ENCODE results near the gene CFAP69.
"Not testable (repeated sequence)": the region's sequence is repeated elsewhere in the genome, so short reads cannot be mapped to it uniquely, and the experiment has no call there.

CFAP69 gene

DNA sequence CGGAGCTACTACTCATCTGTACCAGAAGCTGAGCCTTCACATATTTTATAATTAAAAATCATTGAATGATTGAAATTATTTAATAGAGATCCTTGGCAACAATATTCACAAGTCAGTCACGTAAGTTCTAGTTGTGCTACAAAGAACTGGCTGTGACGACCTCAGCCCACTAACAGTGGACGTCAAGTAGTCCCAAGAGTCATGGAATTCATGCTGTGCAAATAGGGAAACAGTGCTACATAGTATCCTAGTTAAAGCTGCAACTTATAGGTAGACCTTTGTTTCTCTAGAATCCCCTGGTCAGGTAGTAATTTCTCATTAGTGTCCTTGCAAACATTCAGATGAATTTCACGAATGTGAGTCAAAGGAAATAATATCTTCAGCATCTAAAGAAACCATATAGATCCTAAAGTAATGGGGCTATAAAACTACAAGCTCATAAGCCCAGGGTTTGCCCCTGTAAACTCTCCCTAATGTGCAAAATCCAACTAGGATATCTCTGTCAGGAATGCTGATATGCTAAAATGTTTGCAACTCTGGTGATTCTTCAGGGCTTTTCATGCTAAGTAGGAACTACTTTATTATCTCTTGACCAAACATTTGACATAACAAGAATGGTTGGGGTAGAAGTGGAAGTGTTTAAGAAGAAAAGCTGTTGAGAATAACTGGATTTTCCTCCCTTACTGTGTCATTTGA, 31.2 kb downstream of the CFAP69 start:
- no peak for FAIRE-seq

DNA sequence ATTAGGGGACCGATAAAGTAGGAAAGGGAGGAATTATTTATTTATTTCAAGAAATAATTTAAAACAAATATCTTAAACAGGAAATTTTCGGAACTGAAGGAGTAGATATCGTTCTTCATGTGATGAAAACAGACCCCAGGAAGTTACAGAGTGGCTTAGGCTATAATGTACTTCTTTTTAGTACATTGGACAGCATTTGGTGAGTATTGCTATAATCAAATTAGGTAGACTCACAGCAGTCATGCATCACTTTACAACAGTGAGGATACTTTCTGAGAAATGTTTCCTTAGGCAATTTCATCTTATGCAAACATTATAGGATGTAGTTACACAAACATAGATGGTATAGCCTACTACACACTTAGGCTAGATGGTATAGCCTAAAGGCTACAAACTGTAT, 43.2 kb downstream of the CFAP69 start:
- no peak for FAIRE-seq

DNA sequence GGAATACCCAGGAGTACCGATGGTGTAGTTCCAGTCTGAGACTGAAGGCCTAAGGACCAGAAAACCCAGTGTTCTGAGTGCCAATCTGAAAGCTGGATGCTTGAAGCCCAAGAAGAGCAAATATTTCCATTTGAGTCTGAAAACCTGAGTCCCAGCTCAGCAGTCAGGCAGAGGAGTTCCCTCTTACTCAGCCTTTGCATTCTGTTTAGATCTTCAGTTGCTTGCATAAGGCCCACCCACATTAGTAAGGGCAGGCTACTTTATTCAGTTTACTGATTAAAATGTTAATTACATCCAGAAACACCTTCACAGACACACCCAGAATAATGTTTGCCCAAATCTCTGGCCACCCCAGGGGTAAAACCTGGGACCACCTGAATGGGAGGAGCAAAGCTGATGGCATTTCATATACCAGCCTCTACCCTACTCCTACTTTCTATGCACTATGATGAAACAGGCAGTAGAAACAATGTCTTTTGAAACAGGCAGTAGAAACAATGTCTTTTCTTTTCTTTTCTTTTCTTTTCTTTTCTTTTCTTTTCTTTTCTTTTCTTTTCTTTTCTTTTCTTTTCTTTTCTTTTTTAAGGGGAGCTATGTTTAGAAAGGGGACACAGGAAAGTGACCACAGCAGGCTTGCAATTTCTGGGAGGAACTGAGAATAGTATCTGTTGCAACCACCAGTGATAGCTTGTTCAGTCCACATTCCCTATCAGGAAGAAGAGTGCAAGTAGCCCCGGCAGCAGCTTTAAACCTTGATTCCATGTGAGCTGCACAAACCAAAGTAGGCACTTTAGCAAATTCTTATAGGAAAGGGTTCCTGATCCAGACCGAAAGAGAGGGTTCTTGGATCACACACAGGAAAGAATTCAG, 45.5 kb downstream of the CFAP69 start:
- FAIRE-seq, result no peak

DNA sequence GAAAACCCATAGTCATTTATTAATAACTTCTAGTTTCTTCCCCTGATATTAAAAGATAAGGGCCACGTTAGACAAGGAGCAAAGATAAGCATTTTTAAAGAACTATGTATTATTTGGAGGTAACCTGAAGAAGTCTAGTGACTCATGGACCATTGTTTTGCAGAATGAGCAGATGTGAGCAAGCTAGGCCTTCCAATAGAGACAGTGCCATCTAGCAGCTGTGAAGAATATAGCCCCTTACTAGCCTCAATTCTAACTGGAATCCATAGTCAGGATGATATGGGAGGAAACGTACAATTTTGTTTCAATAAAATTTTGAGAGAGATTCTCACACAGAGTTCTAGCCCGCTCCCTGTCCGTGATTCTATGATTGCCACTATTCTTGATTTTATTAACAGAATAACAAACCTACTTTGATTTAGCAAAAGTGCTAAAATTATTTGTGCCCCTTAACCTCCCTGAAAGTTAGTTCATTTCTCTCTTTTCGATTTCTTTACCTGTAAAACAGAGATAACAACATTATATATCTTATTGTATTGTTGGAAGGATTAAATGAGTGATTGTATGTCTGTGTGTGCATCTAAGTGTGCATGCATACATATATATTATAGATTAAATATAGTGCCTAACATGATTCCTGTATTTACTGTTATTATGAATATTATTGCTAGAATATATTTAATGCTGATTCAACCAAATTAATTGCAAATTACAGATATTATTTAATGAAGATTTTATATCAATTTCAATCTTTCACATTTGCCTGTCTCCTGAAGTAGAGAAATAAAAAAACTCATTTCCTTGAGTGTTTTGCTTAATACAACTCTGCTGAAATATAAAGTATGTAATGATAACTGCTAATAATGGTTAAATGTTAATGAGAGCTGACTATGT, 53.4 kb downstream of the CFAP69 start:
- peak; percentile 37 for FAIRE-seq

DNA sequence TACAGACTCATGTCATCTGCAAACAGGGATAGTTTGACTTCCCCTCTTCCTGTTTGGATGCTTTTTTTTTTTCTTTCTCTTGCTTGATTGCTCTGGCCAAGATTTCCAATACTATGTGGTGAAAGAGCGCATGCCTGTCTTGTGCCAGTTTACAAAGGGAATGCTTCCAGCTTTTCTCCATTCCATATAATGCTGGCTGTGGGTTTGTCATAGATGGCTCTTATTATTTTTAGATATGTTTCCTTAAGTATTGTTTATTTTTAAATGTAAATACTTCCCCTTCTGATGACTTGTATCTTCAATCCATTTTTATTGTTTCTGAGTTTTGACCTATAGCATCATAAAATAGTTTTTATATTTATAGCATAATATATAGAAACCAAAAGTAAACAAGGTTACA, 58.3 kb downstream of the CFAP69 start:
- no peak for FAIRE-seq

DNA sequence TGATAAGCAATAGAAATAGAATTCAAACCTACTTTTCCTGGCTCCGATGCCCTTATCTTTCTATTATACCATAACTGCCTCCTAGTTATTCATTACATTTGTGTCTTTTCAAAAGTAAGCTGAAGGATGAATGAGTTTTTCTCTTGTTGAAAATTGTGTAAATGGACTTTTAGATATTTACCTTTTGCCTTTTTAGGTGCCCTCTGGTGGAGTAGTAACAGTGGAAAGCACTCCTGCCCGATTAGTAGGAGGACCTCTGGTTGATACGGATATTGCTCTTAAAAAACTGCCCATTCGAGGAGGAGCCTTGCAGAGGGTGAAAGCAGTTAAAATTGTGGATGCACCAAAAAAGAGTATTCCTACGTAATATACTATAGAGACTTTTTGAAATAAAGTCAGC, 64.9 kb downstream of the CFAP69 start:
- no peak for FAIRE-seq

DNA sequence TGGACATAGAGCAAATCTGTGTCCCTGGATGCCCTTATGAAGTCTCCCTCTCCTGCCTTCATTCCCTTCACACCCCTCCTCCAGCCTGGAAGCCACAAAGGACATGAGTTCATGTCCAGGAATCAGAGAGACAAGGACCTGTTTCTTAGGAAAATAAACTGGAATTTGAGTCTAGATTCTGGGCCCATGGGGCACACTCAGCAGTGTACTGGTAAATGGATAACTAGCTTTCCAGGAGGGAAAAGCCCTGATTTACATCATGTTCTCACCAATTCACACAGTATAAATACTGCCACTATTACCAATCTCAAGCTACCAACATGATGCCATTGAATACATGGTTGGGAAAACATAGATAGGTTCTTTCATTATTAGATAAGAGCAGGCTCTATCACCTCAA, 66.2 kb downstream of the CFAP69 start:
- FAIRE-seq, result no peak

DNA sequence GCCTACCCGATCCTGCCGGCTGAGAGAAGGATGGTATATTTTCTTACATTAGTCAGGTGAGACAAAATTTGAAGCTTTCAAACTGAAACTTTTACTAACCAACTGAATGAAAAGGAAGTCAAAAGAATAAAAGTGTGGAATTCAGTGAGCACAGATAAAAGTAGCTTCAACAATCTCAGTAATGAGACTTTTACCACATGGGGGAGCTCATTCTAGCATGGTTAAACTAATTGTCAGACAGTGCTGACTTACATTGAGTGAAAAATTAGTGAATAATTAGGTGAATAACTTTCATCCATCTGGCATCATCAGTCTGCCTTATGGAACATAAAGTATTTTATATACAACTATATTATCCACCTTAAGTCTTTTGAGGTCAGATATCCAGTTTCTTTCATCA, 67.8 kb downstream of the CFAP69 start:
- no peak for FAIRE-seq

DNA sequence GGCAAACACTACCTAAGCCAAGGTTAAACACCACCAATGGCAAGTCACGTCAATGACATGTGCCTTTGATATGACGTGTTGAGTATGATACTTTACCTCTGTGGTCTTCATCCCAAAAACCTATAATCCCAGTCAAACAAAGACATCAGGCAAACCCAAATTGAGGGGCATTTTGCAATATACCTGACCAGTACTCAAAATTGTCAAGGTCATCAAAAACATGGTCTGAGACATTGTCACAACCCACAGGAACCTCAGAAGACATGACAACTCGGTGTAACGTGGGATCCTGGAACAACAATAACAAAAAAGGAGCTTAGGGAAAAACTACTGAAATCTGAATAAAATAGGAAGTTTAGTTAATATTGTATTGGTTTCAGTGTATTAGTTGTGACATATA, 68.9 kb downstream of the CFAP69 start:
- no peak for FAIRE-seq

DNA sequence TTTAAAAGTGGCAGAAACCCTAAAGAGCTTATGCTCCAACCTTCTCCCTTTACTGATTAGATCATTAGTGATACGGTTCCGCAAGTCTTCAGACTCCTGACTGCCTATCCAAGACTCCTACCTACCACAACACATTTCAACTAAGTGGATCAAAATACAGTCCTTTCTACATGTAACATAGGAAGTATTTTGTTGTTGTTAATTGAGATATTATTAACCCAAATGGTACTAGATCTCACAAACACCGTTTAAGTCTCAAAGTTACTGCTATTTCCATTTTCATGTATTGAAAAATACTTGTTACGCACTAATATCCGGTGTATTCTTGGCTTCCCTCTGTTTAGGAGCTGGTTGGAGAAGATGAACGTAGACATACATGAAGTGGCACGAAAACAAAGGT, 75.0 kb downstream of the CFAP69 start:
- FAIRE-seq, result no peak

DNA sequence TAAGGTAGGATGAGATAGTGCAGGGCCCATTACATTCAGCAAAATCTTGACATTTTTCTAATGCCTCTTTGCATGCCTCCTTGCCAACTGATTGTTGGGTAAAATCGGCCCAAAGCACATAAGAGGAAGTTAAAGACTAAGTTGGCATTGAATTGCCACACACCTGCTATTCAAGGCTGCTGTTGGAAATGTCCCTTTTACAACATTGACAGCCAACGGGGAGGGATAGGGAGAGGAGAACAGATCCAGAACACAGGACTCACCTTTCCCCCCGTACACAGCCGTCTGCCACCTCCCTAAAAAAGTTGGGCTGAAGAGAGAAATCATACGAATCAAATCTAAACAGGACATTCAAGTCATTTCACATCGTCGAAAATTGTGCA, 75.4 kb downstream of the CFAP69 start:
- FAIRE-seq, result no peak

DNA sequence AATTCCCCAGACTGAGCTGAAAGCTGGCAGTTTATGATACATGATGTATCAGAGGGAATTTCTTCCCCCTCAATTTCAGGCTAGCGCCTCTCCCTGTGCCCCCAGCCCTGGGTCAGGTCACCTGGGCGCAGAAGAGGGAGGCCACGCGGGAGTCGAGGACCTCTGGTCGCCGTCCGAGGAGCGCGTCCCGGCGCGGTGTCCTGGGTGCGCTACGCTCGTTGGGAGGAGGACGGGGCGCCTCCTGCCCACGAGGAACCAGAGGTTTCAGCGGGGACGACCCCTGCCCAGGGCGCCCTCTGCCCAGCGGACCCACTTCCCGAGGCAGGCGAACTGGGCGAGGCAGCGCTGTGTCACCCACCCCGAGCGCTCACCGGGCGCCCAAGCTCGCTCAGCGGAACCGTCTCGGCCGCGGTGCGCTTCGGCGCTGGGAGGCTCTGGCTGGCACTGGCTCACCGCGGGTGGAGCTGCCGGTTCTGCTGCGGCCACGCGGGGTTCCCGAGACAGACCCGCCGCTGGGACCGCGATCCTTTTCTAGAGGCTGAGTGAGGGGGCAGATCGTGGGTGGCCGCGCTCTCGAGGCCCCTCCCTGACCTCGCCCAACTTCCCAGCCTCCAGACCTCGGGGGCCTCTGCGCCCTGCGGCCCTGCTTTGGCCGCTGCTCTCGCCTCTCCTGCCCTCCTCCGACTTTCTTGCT, 76.0 kb downstream of the CFAP69 start, which contains the start of gene FAM237B:
Gene FAM237B (minus strand): TSS at position 504 of the 694 bp plus-strand sequence. CDS start 1,556 bp downstream, outside the sequence.
- no peak for FAIRE-seq

DNA sequence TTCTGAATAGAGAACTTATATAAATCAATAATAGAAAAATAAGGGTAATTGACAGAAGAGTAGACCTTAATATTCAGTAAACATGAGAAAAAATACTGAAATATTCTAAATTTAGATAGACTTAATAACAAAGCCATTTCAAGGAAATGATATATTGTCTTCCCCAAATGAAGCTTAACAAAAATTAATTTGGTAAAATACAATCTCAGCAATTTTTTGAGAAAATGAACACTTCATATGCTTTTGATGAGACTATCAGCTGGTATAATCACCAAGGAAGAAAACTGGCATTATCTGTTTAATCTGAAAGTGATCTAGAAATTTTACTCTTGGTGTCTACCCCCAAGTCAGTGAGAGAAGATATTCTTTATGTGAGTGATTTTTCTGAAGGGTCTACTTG, 77.9 kb downstream of the CFAP69 start:
- no peak for FAIRE-seq

DNA sequence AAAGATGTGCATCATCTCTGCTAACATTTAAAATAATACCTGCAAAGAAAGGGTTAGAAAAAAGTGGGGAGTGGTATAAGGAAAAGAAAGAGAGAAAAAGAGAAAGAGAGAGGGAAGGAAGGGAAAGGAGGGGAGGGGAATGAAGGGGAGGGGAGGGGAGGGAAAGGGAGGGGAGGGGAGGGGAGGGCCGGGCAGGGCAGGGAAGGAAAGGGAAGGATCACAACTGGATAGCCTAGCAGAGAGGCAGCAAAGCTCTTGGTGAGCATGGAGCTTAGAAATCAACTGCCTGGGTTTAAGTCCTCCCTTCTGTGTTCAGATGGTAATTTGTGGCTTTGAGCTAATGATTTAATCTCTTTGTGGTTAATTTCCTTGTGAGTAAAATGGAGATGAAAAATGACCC, 81.5 kb downstream of the CFAP69 start:
- FAIRE-seq, result no peak

DNA sequence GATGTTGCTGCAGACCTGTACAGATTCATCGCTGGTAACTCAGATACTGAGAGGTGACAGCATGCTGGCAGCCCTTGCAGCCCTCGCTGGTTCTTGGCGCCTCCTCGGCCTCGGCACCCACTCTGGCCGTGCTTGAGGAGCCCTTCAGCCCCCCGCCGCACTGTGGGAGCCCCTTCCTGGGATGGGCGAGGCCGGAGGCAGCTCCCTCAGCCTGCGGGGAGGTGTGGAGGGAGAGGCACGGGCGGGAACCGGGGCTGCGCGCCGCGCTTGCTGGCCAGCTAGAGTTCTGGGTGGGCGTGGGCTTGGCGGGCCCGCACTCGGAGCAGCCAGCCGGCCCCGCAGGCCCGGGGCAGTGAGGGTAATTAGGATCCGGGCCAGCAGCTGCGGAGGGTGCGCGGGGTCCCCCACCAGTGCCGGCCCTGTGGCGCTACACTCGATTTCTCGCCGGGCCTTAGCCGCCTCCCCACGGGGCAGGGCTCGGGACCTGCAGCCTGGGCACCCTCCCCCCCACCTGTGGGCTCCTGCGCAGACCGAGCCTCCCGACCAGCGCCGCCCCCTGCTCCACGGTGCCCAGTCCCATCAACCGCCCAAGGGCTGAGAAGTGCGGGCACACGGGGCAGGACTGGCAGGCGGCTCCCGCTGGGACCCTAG, 89.3 kb downstream of the CFAP69 start:
- no peak for FAIRE-seq

DNA sequence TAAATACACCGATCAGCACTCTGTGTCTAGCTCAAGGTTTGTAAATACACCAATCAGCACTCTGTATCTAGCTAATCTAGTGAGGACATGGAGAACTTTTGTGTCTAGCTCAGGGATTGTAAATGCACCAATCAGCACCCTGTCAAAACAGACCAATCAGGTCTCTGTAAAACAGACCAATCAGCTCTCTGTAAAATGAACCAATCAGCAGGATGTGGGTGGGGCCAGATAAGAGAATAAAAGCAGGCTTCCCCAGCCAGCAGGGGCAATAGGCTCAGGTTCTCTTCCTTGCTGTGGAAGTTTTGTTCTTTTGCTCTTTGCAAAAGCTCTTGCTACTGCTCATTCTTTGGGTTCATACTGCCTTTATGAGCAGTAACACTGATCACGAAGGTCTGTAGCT, 90.0 kb downstream of the CFAP69 start:
- FAIRE-seq, result not testable (repeated sequence)

DNA sequence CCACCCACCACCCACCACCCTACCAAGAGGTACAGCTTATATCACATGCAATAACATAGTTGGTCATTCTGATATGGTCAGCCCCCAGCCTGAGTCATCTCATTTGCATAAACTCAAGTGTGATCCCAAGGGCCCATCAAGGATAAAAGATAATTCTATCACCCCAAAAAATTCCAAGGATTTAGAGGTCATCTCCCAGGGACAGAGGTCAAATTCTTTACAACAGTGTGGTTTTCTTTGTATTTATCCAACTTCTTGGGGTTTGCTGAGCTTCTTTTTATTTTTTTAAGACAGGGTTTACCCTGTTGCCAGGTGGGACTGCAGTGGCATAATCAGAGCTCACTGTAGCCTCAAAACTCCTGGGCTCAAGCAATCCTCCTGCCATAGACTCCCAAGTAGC, 92.1 kb downstream of the CFAP69 start:
- FAIRE-seq, result no peak

DNA sequence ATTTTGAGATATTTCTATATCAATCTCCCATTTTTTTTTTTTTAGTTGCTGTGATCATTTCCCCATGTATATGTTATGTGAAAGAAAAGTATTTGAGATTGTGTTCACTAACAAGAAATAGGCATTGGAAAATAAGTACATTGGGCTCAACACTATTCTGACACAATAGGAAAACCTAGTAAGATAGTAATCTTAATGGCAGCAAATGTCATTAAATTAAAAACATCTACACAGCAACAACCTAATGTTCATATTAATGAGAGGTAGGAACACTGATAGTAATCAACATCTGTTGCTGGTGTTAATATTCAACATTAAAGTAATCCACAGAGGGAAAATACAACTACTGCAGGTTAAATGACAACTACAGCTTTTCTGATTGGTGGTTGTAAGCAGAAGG, 100.0 kb downstream of the CFAP69 start:
- no peak for FAIRE-seq

DNA sequence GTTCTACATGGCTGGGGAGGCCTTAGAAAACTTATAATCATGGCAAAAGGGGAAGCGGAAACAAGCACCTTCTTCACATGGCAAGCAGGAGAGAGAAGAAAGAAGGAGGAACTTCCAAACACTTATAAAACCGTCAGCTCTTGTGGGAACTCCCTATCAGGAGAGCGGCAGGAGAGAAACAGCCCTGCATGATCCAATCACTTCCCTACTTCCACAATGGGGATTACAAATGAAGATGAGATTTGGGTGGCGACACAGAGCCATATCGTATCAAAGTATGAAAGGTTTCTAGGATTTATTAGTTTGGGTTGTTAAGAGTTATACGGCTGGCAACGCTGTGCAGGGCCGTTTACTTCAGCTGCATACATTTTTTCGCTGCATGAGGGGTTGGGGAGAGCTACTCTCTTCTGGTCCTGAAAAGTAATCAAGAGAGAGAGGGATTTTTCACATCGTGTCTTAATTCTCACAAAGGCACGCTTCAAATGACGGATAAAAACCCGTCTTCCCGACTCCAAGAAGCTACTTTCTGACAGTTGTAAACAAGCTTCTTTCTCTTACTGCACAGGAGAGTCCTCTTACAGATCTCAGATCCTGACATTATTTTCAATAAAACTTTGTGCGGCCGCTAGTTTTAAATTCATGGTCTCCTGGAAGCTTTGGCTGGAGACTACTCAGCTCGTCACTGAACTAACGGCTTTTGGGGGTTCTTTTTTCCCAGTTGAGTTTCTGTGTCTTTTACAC, 100.8 kb downstream of the CFAP69 start:
- no peak for FAIRE-seq

DNA sequence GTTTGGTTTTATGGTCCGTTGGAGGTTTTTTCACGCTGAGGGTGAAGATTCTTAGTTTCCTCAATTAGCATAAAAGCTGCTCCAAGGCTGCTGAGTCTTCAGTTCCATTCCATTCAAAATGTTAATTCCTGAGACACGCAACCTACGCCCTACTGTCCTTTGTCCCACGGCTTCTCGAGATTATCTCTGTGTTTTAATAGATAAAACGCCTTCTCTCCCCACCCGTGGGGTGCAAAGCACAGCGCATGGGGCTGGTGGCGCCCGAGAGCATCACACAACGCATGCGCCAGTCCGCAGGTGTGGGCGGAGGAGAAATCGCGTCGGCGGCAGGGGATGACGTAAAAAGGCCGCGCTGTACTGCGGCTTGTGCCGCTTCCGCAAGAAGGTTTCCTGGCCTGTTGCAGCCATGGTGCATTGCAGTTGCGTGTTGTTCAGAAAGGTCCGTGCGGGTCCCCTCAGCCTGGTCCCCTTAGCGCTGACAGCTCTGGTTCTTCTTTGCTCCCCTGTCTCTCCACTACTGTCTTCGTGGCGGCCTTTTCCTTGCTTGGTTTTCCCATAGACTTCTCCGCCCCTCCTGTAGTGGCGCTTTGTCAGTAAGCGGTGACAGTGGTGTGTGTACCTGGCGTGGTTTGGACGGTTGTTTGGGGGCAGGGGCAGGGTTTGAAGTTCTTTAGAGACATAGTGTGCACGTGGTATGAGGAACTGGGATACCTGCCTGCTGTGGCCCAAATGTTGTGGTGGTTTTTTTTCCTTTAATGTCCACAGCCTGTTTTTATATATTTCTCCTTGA, 101.6 kb downstream of the CFAP69 start, which contains the start of gene GTPBP10:
Gene GTPBP10 (plus strand): TSS at position 381 of the 790 bp plus-strand sequence. CDS start 26 bp downstream, at position 407.
- peak; percentile 56 for FAIRE-seq

Measured in G401.6 (cell line).